ENCODE measurements around the gene BRK1. TPM values are rescaled to one million over a fixed set of nuclear protein-coding genes. Genes with fewer than 3 reads are reported as not detected.

BRK1 gene
- total RNA-seq, 4 donors from 2014 or later = 68.2 to 86.8 (median 69.3) TPM

DNA sequence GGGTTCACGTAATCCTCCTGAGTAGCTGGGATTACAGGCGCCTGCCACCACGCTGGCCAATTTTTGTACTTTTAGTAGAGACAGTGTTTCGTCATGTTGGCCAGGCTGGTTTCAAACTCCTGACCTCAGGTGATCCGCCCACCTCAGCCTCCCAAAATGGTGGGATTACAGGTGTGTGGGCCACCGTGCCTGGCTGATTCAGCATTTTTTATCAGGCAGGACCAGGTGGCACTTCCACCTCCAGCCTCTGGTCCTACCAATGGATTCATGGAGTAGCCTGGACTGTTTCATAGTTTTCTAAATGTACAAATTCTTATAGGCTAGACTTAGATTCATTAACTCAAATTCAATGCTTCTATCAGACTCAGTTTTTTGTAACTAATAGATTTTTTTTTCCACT is 35.5 kb downstream of the BRK1 start:
- Histone ChIP-seq H3K4me1 (peaks cover 0 to 6% of the 10 kb centered on the region in 2 donors), H3K27ac (no peak overlapping the region), H3K36me3 (peaks cover 0 to 59% of the 10 kb centered on the region in 2 donors), H3K9me3 (no peaks in the 10 kb centered on the region), H3K4me3 (no peak overlapping the region), H3K27me3 (no peaks in the 10 kb centered on the region)
- ATAC-seq = no peak
- no peak for TF ChIP-seq POLR2A (IDR thresholded peaks at IDR 0.05)
- TF ChIP-seq, protein P1, sequence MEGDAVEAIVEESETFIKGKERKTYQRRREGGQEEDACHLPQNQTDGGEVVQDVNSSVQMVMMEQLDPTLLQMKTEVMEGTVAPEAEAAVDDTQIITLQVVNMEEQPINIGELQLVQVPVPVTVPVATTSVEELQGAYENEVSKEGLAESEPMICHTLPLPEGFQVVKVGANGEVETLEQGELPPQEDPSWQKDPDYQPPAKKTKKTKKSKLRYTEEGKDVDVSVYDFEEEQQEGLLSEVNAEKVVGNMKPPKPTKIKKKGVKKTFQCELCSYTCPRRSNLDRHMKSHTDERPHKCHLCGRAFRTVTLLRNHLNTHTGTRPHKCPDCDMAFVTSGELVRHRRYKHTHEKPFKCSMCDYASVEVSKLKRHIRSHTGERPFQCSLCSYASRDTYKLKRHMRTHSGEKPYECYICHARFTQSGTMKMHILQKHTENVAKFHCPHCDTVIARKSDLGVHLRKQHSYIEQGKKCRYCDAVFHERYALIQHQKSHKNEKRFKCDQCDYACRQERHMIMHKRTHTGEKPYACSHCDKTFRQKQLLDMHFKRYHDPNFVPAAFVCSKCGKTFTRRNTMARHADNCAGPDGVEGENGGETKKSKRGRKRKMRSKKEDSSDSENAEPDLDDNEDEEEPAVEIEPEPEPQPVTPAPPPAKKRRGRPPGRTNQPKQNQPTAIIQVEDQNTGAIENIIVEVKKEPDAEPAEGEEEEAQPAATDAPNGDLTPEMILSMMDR (IDR thresholded peaks at IDR 0.05 in 4 of 5, conservative IDR thresholded peaks at IDR 0.05 in 1 of 5) = no peak
- intact Hi-C loops (cut with DNase I; ENCODE audit: low total_unique reads) = no loop called here
- DNase-seq = no peak
- in situ Hi-C loops (cut with MboI; ENCODE audit: low sequenced_read_pairs in 4 of 4) = no loop called here

- H3K9me3 ChIP-seq = no peaks in the 10 kb centered on the region
- DNase-seq (no peak), ATAC-seq (no peak)
- intact Hi-C loops (cut with DNase I; ENCODE audit: low total_unique reads) = no loop called here
- no peak overlapping the region for H3K27ac ChIP-seq
- H3K36me3 ChIP-seq = peaks cover 0 to 42% of the 10 kb centered on the region in 2 donors
- no peaks in the 10 kb centered on the region for H3K4me1 ChIP-seq
- in situ Hi-C loops (cut with MboI; ENCODE audit: low sequenced_read_pairs in 4 of 4) = no loop called here
- H3K27me3 ChIP-seq = no peaks in the 10 kb centered on the region
- H3K4me3 ChIP-seq = no peak overlapping the region
- no peak for TF ChIP-seq POLR2A (IDR thresholded peaks at IDR 0.05)
- TF ChIP-seq, protein P1 (IDR thresholded peaks at IDR 0.05 in 4 of 5, conservative IDR thresholded peaks at IDR 0.05 in 1 of 5) = no peak
These were observed 39.1 kb downstream of the BRK1 start for GRCh38 chr3:10154335-10155122.

DNA sequence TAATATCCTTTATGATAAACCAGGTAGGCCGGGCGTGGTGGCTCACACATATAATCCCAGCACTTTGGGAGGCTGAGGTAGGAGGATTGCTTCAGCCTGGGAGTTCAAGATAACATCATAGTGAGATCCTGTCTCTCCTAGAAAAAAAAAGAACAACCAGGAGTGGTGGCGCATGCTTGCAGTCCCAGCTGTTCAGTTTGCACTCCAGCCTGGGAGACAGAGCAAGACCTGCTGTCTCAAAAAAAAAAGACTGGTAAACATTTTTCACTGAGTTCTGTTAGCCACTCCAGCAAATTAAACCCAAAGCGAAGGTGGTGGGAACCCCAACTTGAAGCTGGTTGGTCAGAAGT is 39.6 kb downstream of the BRK1 start:
- H3K4me1 ChIP-seq = no peaks in the 10 kb centered on the region
- H3K9me3 ChIP-seq = no peaks in the 10 kb centered on the region
- H3K27me3 ChIP-seq = no peaks in the 10 kb centered on the region
- no peak overlapping the region for H3K27ac ChIP-seq
- in situ Hi-C loops (cut with MboI; ENCODE audit: low sequenced_read_pairs in 4 of 4) (no loop called here), intact Hi-C loops (cut with DNase I; ENCODE audit: low total_unique reads) (no loop called here)
- ATAC-seq = no peak
- DNase-seq = no peak
- no peak overlapping the region for H3K4me3 ChIP-seq
- TF ChIP-seq POLR2A (IDR thresholded peaks at IDR 0.05) = no peak
- TF ChIP-seq, protein P1 (IDR thresholded peaks at IDR 0.05 in 4 of 5, conservative IDR thresholded peaks at IDR 0.05 in 1 of 5) = no peak
- peaks cover 0 to 36% of the 10 kb centered on the region in 2 donors for H3K36me3 ChIP-seq

- H3K9me3 ChIP-seq = no peaks in the 10 kb centered on the region
- in situ Hi-C loops (cut with MboI; ENCODE audit: low sequenced_read_pairs in 4 of 4) = no loop called here
- no peak overlapping the region for H3K27ac ChIP-seq
- no peak for TF ChIP-seq POLR2A (IDR thresholded peaks at IDR 0.05)
- TF ChIP-seq, protein P1 (IDR thresholded peaks at IDR 0.05 in 4 of 5, conservative IDR thresholded peaks at IDR 0.05 in 1 of 5) = no peak
- ATAC-seq = no peak
- H3K4me1 ChIP-seq = no peaks in the 10 kb centered on the region
- DNase-seq = no peak
- H3K4me3 ChIP-seq = no peak overlapping the region
- peaks cover 0 to 32% of the 10 kb centered on the region in 2 donors for H3K36me3 ChIP-seq
- intact Hi-C loops (cut with DNase I; ENCODE audit: low total_unique reads) = no loop called here
- no peaks in the 10 kb centered on the region for H3K27me3 ChIP-seq
These were observed 40.2 kb downstream of the BRK1 start for GRCh38 chr3:10155658-10156057.
